Ovary (tissue), 9 donors: ENCODE measurements around the gene CASP7. TPM values are rescaled to one million over a fixed set of nuclear protein-coding genes. Genes with fewer than 3 reads are reported as not detected.

Experiments used
- DNase-seq, 5 donors: peaks; one replicate each; pipeline ENCODE4 v3.0.0-alpha.2; 2019 to 2020
- H3K27ac ChIP-seq, 2 donors: fragments of 200-600 bp; one replicate each; pipeline versions ENCODE4 v1.5.1 to v1.8.0; 2019 to 2022
- H3K27me3 ChIP-seq: fragments of 200-600 bp; one replicate; pipeline ENCODE4 v1.8.0; 2022
- H3K36me3 ChIP-seq: fragments of 200-600 bp; sonication (generic); one replicate; pipeline ENCODE4 v1.5.1; 2019
- H3K4me1 ChIP-seq: one replicate; pipeline ENCODE4 v1.8.1; 2013; ENCODE audit warnings: mild to moderate bottlenecking, moderate library complexity; ENCODE audit not compliant: insufficient read depth
- H3K4me3 ChIP-seq: fragments of 200-600 bp; sonication (generic); one replicate; pipeline ENCODE4 v1.5.1; 2017
- H3K9me3 ChIP-seq, 2 donors: fragments of 200-600 bp in 1 of 2; sonication (generic) in 1 of 2; one replicate each; pipeline versions ENCODE4 v1.5.1 to v1.8.1; 2013 to 2019; ENCODE audit warnings: mild to moderate bottlenecking in 1 of 2, moderate library complexity in 1 of 2
- CTCF ChIP-seq, 3 donors: fragments of 450-650 bp in 2 of 3; fragments of 200-600 bp in 1 of 3; IDR thresholded peaks; one replicate each; pipeline versions ENCODE4 v1.5.1 to v1.8.0; 2016 to 2022; ENCODE audit warnings: antibody characterized with exemption in 3 of 3, mild to moderate bottlenecking in 1 of 3
- EP300 ChIP-seq: sonication (generic); formaldehyde crosslinking; IDR thresholded peaks from one replicate; pipeline ENCODE4 v1.6.1; 2017; ENCODE audit warnings: antibody characterized with exemption
- POLR2A ChIP-seq: fragments of 450-650 bp; IDR thresholded peaks from one replicate; pipeline ENCODE4 v1.6.1; 2017; ENCODE audit warnings: antibody characterized with exemption, mild to moderate bottlenecking, moderate library complexity
- WGBS, 3 donors: extraction: QIAGEN DNeasy Blood & Tissue Kit in 1 of 3; methylation state at CpG; one replicate each; pipeline versions ENCODE4 v1.1.5 to v1.1.7; 2013 to 2017; 5-methylcytosine and 5-hydroxymethylcytosine counted together
- intact Hi-C, 4 donors: fragments of 100-400 bp; cut with DNase I; formaldehyde crosslinking; loops; one replicate each; pipeline versions ENCODE4 v1.11.0 to v1.15.1; 2022 to 2023
- polyA plus RNA-seq, 2 donors: library from polyadenylated mRNA; stranded (reverse); fragments of 200-250 nt in 1 of 2; fragments of 350-450 nt in 1 of 2; fragmentation: Illumina TruSeq in 1 of 2; extraction: RNeasy Lipid Tissue Mini Kit (QIAGEN cat#74804) in 1 of 2; gene quantifications; one replicate each; pipeline ENCODE4 v1.2.3, GENCODE V29; 2013 to 2014
- total RNA-seq, 7 donors: library from RNA; depleted of rRNA in 2 of 7; stranded (reverse); fragments of >200 nt in 2 of 7; fragmentation: NEBNext Ultra II Directional in 3 of 7; extraction: Animal tissue kit (Norgen Biotek cat#: 25700) in 3 of 7; gene quantifications; one replicate each; pipeline versions ENCODE4 v1.1.0 to v1.2.4, GENCODE V29; 2016 to 2023
- donor health status: DM: no; HTN: no; CAD: no; lungs with moderate emphysema.
- donor health status: DM: no; HTN: no; CAD: no.
- donor health status: Bipolar disorder and iron deficiency.
- donor health status: DM: yes; HTN: yes; CAD: no.
- donor health status: DM: no; HTN: no; CAD: no.
- donor health status: DM: yes; HTN: yes; CAD: no.

Gene CASP7
- total and polyA plus RNA-seq, 9 donors = 8.0 to 24.7 (median 13.8) TPM

GRCh38 chr10:113704637-113705343 is 25.1 kb downstream of the CASP7 start:
- Histone ChIP-seq H3K4me3 (no peak overlapping the region), H3K36me3 (no peaks in the 10 kb centered on the region), H3K4me1 (peaks cover 4% of the 10 kb centered on the region), H3K27me3 (no peaks in the 10 kb centered on the region), H3K27ac (no peak overlapping the region), H3K9me3 (no peaks in the 10 kb centered on the region)
- intact Hi-C loops = loop anchor here in 1 of 4 donors (10.0 kb wide), 1 partner anchor 400 kb away; no protein-coding TSS in a partner anchor
- 46 to 56% (median 53%) methylated on average over 6 of the region's 6 CpGs for WGBS, 3 donors
- TF ChIP-seq CTCF (IDR thresholded peaks at IDR 0.05) = no peak
- no peak for TF ChIP-seq POLR2A
- TF ChIP-seq EP300 = no peak
- no peak for DNase-seq

GRCh38 chr10:113705344-113705652 is 25.6 kb downstream of the CASP7 start:
- no peak for DNase-seq
- Histone ChIP-seq H3K4me3 (no peak overlapping the region), H3K27me3 (no peaks in the 10 kb centered on the region), H3K4me1 (peaks cover 4% of the 10 kb centered on the region), H3K9me3 (no peaks in the 10 kb centered on the region), H3K36me3 (no peaks in the 10 kb centered on the region), H3K27ac (no peak overlapping the region)
- TF ChIP-seq EP300 = no peak
- intact Hi-C loops = loop anchor here in 1 of 4 donors (10.0 kb wide), 1 partner anchor 400 kb away; no protein-coding TSS in a partner anchor

GRCh38 chr10:113706623-113707022 is 26.9 kb downstream of the CASP7 start:
- no peak overlapping the region for H3K27ac ChIP-seq
- no peaks in the 10 kb centered on the region for H3K36me3 ChIP-seq
- WGBS, 3 donors = 75 to 79% (median 78%) methylated on average over 5 of the region's 5 CpGs
- no peaks in the 10 kb centered on the region for H3K9me3 ChIP-seq
- no peak for DNase-seq
- no peak for TF ChIP-seq POLR2A
- no peak for TF ChIP-seq EP300
- TF ChIP-seq CTCF (IDR thresholded peaks at IDR 0.05) = no peak
- peaks cover 6% of the 10 kb centered on the region for H3K4me1 ChIP-seq
- intact Hi-C loops = loop anchor here in 1 of 4 donors (10.0 kb wide), 1 partner anchor 398 kb away; no protein-coding TSS in a partner anchor
- no peak overlapping the region for H3K4me3 ChIP-seq
- H3K27me3 ChIP-seq = no peaks in the 10 kb centered on the region

- WGBS, 3 donors = 85 to 92% (median 89%) methylated on average over 6 of the region's 6 CpGs
- no peak overlapping the region for H3K27ac ChIP-seq
- H3K27me3 ChIP-seq = no peaks in the 10 kb centered on the region
- H3K36me3 ChIP-seq = no peaks in the 10 kb centered on the region
- no peak for DNase-seq
- intact Hi-C loops = loop anchor here in 1 of 4 donors (10.0 kb wide), 1 partner anchor 396 kb away; no protein-coding TSS in a partner anchor
- no peaks in the 10 kb centered on the region for H3K9me3 ChIP-seq
- H3K4me1 ChIP-seq = peaks cover 6% of the 10 kb centered on the region
- TF ChIP-seq CTCF (IDR thresholded peaks at IDR 0.05) (no peak), POLR2A (no peak)
- no peak overlapping the region for H3K4me3 ChIP-seq
Observed at GRCh38 chr10:113708640-113709039, 28.9 kb downstream of the CASP7 start.

- TF ChIP-seq POLR2A (no peak), EP300 (no peak), CTCF (IDR thresholded peaks at IDR 0.05) (no peak)
- Histone ChIP-seq H3K4me1 (peaks cover 6% of the 10 kb centered on the region), H3K27ac (no peak overlapping the region), H3K36me3 (no peaks in the 10 kb centered on the region), H3K27me3 (no peaks in the 10 kb centered on the region), H3K4me3 (no peak overlapping the region), H3K9me3 (no peaks in the 10 kb centered on the region)
- DNase-seq = no peak
- intact Hi-C loops = loop anchor here in 1 of 4 donors (10.0 kb wide), 1 partner anchor 395 kb away; no protein-coding TSS in a partner anchor
- 66 to 71% (median 69%) methylated on average over 8 of the region's 8 CpGs for WGBS, 3 donors
Observed at GRCh38 chr10:113709221-113709838, 29.6 kb downstream of the CASP7 start.
